GM12801 (cell line): Measurements from ENCODE around the gene DRC7.

Source experiments
- CTCF ChIP-seq: IDR thresholded peaks from one replicate; pipeline ENCODE4 v1.5.1; 2011; ENCODE audit warnings: control low read depth; ENCODE audit not compliant: insufficient read length; ENCODE audit errors: extremely low read depth

The DRC7 gene

GRCh38 chr16:57759131-57759530 is 64.5 kb downstream of the DRC7 start:
- no peak for TF ChIP-seq CTCF

DNA sequence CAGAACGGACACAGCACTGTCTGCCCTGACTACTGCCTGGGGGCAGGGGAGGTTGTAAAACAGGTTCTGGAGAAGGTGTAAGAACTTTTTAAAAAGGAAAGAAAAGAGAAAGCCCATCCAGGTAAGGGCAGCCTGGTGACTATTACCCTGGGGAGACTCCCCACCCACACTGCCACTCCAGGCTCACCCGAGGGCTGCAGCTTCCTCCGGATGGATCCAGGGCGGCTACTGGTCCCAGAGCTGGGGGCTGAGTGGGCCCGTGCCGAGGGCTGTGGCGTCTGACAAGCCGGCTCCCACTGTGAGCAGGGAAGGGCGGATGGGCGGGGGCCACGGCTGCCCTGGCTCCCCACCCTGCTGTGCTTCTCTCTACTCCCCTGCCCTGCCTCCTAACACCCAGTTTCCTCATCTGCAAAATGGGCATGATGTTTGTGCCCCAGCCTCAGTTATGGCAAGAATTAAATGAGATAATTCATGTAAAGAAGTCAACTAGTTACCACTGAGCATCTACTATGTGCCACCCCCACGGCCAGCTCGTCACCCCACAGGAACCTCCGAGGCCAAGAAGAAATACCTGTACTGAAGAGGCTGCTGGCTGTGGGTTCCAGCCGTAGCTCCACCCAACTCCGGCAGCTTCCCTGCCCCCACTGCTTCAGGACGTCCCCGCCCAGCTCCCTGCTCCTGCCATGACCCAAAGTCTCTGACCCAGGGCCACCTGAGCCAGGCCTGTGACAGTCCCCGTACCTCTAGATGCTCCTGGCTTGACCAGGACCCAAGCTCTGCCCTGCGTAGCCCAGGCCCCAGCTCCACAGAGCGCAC is 65.1 kb downstream of the DRC7 start:
- no peak for TF ChIP-seq CTCF

GRCh38 chr16:57760357-57761160 is 66.0 kb downstream of the DRC7 start:
- no peak for TF ChIP-seq CTCF

DNA sequence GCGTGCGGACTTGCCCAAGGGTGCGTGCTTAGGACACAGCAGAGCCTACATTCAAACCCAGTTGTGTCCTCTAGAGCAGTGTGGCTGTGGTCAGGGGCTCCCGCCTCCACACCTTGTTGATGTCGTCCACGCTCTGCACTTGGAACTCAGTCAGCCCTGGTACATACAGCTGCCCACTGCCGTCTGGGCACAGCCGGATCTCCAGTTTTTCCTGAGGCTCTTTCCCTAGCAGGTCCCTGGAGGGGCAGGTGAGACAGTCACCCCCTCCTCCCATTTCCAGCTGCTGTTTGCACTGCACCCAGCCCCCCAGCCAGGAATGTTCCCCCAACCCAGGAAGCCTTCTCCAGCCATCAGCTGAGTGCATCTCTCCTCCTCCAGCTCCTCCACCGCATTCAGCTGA is 66.7 kb downstream of the DRC7 start:
- no peak for TF ChIP-seq CTCF

DNA sequence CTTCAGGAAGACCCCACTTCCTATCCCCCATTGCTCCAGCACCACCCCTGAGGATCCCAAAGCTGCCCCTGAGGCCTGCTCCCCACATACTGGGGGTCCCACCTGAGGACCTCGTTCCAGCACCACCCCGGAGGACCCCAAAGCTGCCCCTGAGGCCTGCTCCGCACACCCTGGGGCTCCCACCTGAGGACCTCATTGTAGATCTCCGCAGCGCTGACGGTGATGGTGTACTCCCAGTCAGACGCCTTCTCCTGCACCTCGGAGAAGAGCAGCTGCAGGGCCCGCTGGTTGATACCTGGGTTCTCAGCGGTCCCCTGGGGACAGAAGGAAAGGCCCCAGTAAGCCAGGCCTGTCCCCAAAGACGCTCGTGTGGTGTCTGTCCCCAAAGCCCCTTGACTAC is 67.4 kb downstream of the DRC7 start:
- TF ChIP-seq CTCF, result no peak

- TF ChIP-seq CTCF, result no peak
Measured at GRCh38 chr16:57762365-57763040, 67.9 kb downstream of the DRC7 start.
